HepG2 (cell line): ENCODE results near the gene C1orf35. TPM values are rescaled to one million over a fixed set of nuclear protein-coding genes. Genes with fewer than 3 reads are reported as not detected.

ENCODE experiments used
- ELK4 ChIP-seq: sonication (generic); formaldehyde crosslinking; IDR thresholded peaks from 2 replicates; pipeline ENCODE4 v1.9.0; 2021; ENCODE audit warnings: missing genetic modification reagents, borderline replicate concordance
- GFI1 ChIP-seq: sonication (generic); formaldehyde crosslinking; IDR thresholded peaks from 2 replicates; pipeline ENCODE4 v1.5.0; 2020; ENCODE audit warnings: missing genetic modification reagents, mild to moderate bottlenecking, borderline replicate concordance
- POGK ChIP-seq: sonication (generic); formaldehyde crosslinking; conservative IDR thresholded peaks from 2 replicates; pipeline ENCODE4 v1.8.0; 2022; ENCODE audit warnings: mild to moderate bottlenecking, moderate library complexity, missing genetic modification reagents
- USF2 ChIP-seq, 2 experiments: sonication (generic) in 1 of 2; formaldehyde crosslinking in 1 of 2; IDR thresholded peaks; 2 replicates each; pipeline versions ENCODE4 v1.5.1 to v1.6.1; 2011 to 2020; ENCODE audit warnings: borderline replicate concordance in 1 of 2, low read depth in 1 of 2, low read length in 1 of 2, mild to moderate bottlenecking in 1 of 2, missing genetic modification reagents in 1 of 2, moderate library complexity in 1 of 2
- ZKSCAN8 ChIP-seq: IDR thresholded peaks from 2 replicates; pipeline ENCODE4 v1.6.1; 2016; ENCODE audit warnings: borderline replicate concordance, missing genetic modification reagents, missing compliant biosample characterization
- ZNF280D ChIP-seq: sonication (generic); formaldehyde crosslinking; IDR thresholded peaks from 2 replicates; pipeline ENCODE4 v1.5.1; 2020; ENCODE audit warnings: mild to moderate bottlenecking, missing genetic modification reagents
- ZNF558 ChIP-seq: sonication (generic); formaldehyde crosslinking; IDR thresholded peaks from 2 replicates; pipeline ENCODE4 v1.9.0; 2022; ENCODE audit warnings: mild to moderate bottlenecking, missing genetic modification reagents, borderline replicate concordance
- ZNF646 ChIP-seq: sonication (generic); formaldehyde crosslinking; IDR thresholded peaks from 2 replicates; pipeline ENCODE4 v1.9.0; 2021; ENCODE audit warnings: mild to moderate bottlenecking, missing genetic modification reagents
- ZNF850 ChIP-seq: sonication (generic); formaldehyde crosslinking; conservative IDR thresholded peaks from 2 replicates; pipeline ENCODE4 v1.9.0; 2021; ENCODE audit warnings: mild to moderate bottlenecking, missing genetic modification reagents
- ZSCAN31 ChIP-seq: sonication (generic); formaldehyde crosslinking; IDR thresholded peaks from 2 replicates; pipeline ENCODE4 v1.5.0; 2020; ENCODE audit warnings: low read depth, mild to moderate bottlenecking, missing genetic modification reagents
- polyA plus RNA-seq, 8 experiments: library from polyadenylated mRNA; depleted of rRNA in 3 of 8; stranded (reverse) in 7 of 8; unstranded in 1 of 8; fragments of >200 nt; fragmentation: Illumina TruSeq in 4 of 8; extraction: Trizol in 4 of 8; gene quantifications; 2 replicates each; pipeline versions ENCODE4 v1.2.1 to v1.2.3, GENCODE V29; 2011 to 2016; ENCODE audit warnings: low read depth in 4 of 8, missing spikeins in 1 of 8, mixed read lengths in 1 of 8; ENCODE audit not compliant: insufficient read depth in 1 of 8
- total RNA-seq, 5 experiments: library from RNA; depleted of rRNA; stranded (reverse); fragments of >200 nt; fragmentation: Illumina TruSeq; extraction: Trizol; gene quantifications; 2 replicates each; pipeline ENCODE4 v1.2.3, GENCODE V29; 2016; ENCODE audit warnings: low read depth in 1 of 5

The C1orf35 gene
- total and polyA plus RNA-seq, 2 of the 13 experiments (the other 11 are each of a cell fraction or from before 2014, with no cell fraction given): 8.1 to 19.3 TPM

- TF ChIP-seq USF2 (IDR thresholded peaks at IDR 0.05; ENCODE audit: low read depth, low read length): no peak
- TF ChIP-seq USF2 (CRISPR knock-in tag; IDR thresholded peaks at IDR 0.05; ENCODE audit: borderline replicate concordance): no peak
- no peak for TF ChIP-seq ZKSCAN8 (CRISPR knock-in tag)
- TF ChIP-seq GFI1 (CRISPR knock-in tag): peak; percentile 40; the same call in 1 of the 2 replicates
- TF ChIP-seq ZNF280D (CRISPR knock-in tag): no peak
- peak; percentile 66; the same call in 1 of the 2 replicates for TF ChIP-seq ZNF558 (CRISPR knock-in tag)
- peak; percentile 72; the same call in 1 of the 2 replicates for TF ChIP-seq POGK (CRISPR knock-in tag)
- TF ChIP-seq ELK4 (CRISPR knock-in tag): no peak
- TF ChIP-seq ZNF850 (CRISPR knock-in tag): no peak
- TF ChIP-seq ZSCAN31 (CRISPR knock-in tag): peak; percentile 57; the same call in 1 of the 2 replicates
- TF ChIP-seq ZNF646 (CRISPR knock-in tag): no peak
Observed at GRCh38 chr1:228082214-228082917, 20.8 kb downstream of the C1orf35 start, which contains the start of gene ARF1 (continued).
